ENCODE measurements around the gene FBXO22.

- TF ChIP-seq EZH2 (IDR thresholded peaks at IDR 0.05; ENCODE audit: low read length) (no peak), CTCF (optimal IDR thresholded peaks at IDR 0.05 in 1 of 3, IDR thresholded peaks at IDR 0.05 in 1 of 3, conservative IDR thresholded peaks at IDR 0.05 in 1 of 3; ENCODE audit: extremely low read depth in 1 of 3, insufficient read depth in 2 of 3, low read length in 3 of 3) (no peak)
Observed at GRCh38 chr15:75918135-75918534, 14.5 kb downstream of the FBXO22 start.

Data from keratinocyte (primary cell).